H1 (cell line): ENCODE results near the gene GPC3. TPM values are rescaled to one million over a fixed set of nuclear protein-coding genes. Genes with fewer than 3 reads are reported as not detected.

Experiments used
- CTCF ChIA-PET: fragments of 300-600 bp; sonication (Branson Sonifier 250); formaldehyde crosslinking; loops from one replicate; lab custom pipeline; 2021; ENCODE audit not compliant: partially characterized antibody; lab: Charles Lee
- POLR2A ChIA-PET: fragments of 300-600 bp; sonication (Branson Sonifier 250); formaldehyde crosslinking; loops from one replicate; lab custom pipeline; 2021; ENCODE audit warnings: inconsistent platforms; ENCODE audit not compliant: partially characterized antibody; lab: Charles Lee
- DNase-seq, 2 experiments: peaks; one replicate each; pipeline versions ENCODE4 v3.0.0 to v3.0.0-alpha.2; 2010 to 2022; ENCODE audit warnings: low spot score in 2 of 2, low read depth in 1 of 2, mixed read lengths in 1 of 2
- FAIRE-seq: peaks from 2 replicates; lab custom pipeline; 2011; peaks lifted over from hg19 to GRCh38; lab: Jason Lieb, UNC
- H2AFZ ChIP-seq: 2 replicates; pipeline ENCODE4 v1.8.1; 2012; ENCODE audit warnings: low read length, inconsistent platforms
- H2AK5ac ChIP-seq: 2 replicates; pipeline ENCODE4 v1.6.1; 2013; ENCODE audit warnings: low read depth, low read length
- H2BK120ac ChIP-seq: replicated peaks from 2 replicates; pipeline ENCODE3; 2013; ENCODE audit warnings: low read depth, low read length, inconsistent platforms
- H2BK12ac ChIP-seq: 2 replicates; pipeline ENCODE4 v1.6.1; 2013; ENCODE audit warnings: low read depth, low read length
- H2BK15ac ChIP-seq: 2 replicates; pipeline ENCODE4 v1.6.1; 2013; ENCODE audit warnings: low read length
- H2BK20ac ChIP-seq: 2 replicates; pipeline ENCODE4 v1.6.1; 2013; ENCODE audit warnings: low read length
- H2BK5ac ChIP-seq: 2 replicates; pipeline ENCODE4 v1.6.1; 2013; ENCODE audit warnings: low read depth, low read length
- H3K14ac ChIP-seq: 2 replicates; pipeline ENCODE4 v1.6.1; 2013; ENCODE audit warnings: inconsistent platforms; ENCODE audit not compliant: insufficient read length
- H3K18ac ChIP-seq: 2 replicates; pipeline ENCODE4 v1.6.1; 2013; ENCODE audit warnings: low read length; ENCODE audit errors: extremely low read depth
- H3K23ac ChIP-seq: 2 replicates; pipeline ENCODE4 v1.6.1; 2013; ENCODE audit warnings: inconsistent platforms; ENCODE audit not compliant: insufficient read length
- H3K23me2 ChIP-seq: 2 replicates; pipeline ENCODE4 v1.6.1; 2013; ENCODE audit warnings: low read depth, low read length
- H3K27ac ChIP-seq: 2 replicates; pipeline ENCODE4 v1.6.1; 2011; ENCODE audit warnings: low read depth, low read length, inconsistent platforms
- H3K27me3 ChIP-seq, 4 experiments: replicated peaks in 1 of 4; 1 replicate in 1 of 4; 2 replicates in 3 of 4; pipeline versions ENCODE4 v1.6.1 to v1.8.1; 2011 to 2013; ENCODE audit warnings: low read length in 3 of 4, mild to moderate bottlenecking in 3 of 4, inconsistent platforms in 2 of 4, mixed read lengths in 2 of 4, moderate library complexity in 1 of 4; ENCODE audit not compliant: control insufficient read depth in 3 of 4, insufficient read depth in 3 of 4; ENCODE audit errors: extremely low read depth in 1 of 4
- H3K36me3 ChIP-seq, 4 experiments: 2 replicates each; pipeline versions ENCODE4 v1.6.1 to v1.8.1; 2011 to 2013; ENCODE audit warnings: mild to moderate bottlenecking in 4 of 4, low read length in 3 of 4, moderate library complexity in 2 of 4, control low read depth in 1 of 4, inconsistent platforms in 1 of 4; ENCODE audit not compliant: insufficient read depth in 4 of 4, control insufficient read depth in 2 of 4
- H3K4ac ChIP-seq: replicated peaks from 2 replicates; pipeline ENCODE3; 2013; ENCODE audit warnings: low read length, low read depth, mixed read lengths, inconsistent platforms; ENCODE audit not compliant: insufficient read length
- H3K4me1 ChIP-seq, 4 experiments: replicated peaks in 1 of 4; 1 replicate in 1 of 4; 2 replicates in 3 of 4; pipeline versions ENCODE4 v1.6.1 to v1.8.1; 2011 to 2013; ENCODE audit warnings: low read length in 3 of 4, inconsistent platforms in 2 of 4, mixed read lengths in 1 of 4; ENCODE audit not compliant: insufficient read depth in 4 of 4, control insufficient read depth in 3 of 4
- H3K4me2 ChIP-seq, 2 experiments: 2 replicates each; pipeline versions ENCODE4 v1.6.1 to v1.8.1; 2011 to 2013; ENCODE audit warnings: low read depth in 2 of 2, low read length in 2 of 2, control low read depth in 1 of 2, inconsistent platforms in 1 of 2, mild to moderate bottlenecking in 1 of 2; ENCODE audit not compliant: insufficient read depth in 1 of 2
- H3K4me3 ChIP-seq, 4 experiments: fragments of 200-600, 300-600 bp in 1 of 4; sonication (generic), shearing (Covaris generic), sonication (Bioruptor Twin) in 1 of 4; 2 replicates each; pipeline versions ENCODE4 v1.5.1 to v1.8.1; 2011 to 2016; ENCODE audit warnings: low read length in 4 of 4, low read depth in 3 of 4, control low read depth in 2 of 4, inconsistent platforms in 2 of 4, mild to moderate bottlenecking in 2 of 4, mixed read lengths in 1 of 4, moderate library complexity in 1 of 4; ENCODE audit not compliant: insufficient read depth in 2 of 4; ENCODE audit errors: extremely low read depth in 1 of 4
- H3K56ac ChIP-seq: replicated peaks from 2 replicates; pipeline ENCODE3; 2013; ENCODE audit warnings: low read depth, mild to moderate bottlenecking, mixed read lengths, low read length, inconsistent platforms; ENCODE audit not compliant: insufficient read length
- H3K79me1 ChIP-seq: 2 replicates; pipeline ENCODE4 v1.6.1; 2013; ENCODE audit warnings: low read depth, low read length, control low read depth
- H3K79me2 ChIP-seq, 2 experiments: 2 replicates each; pipeline versions ENCODE4 v1.6.1 to v1.8.1; 2012 to 2013; ENCODE audit warnings: low read length in 2 of 2, mild to moderate bottlenecking in 2 of 2, inconsistent platforms in 1 of 2; ENCODE audit not compliant: insufficient read depth in 2 of 2, control insufficient read depth in 1 of 2
- H3K9ac ChIP-seq, 4 experiments: replicated peaks in 1 of 4; 1 replicate in 1 of 4; 2 replicates in 3 of 4; pipeline versions ENCODE4 v1.6.1 to v1.8.1; 2011 to 2013; ENCODE audit warnings: low read depth in 3 of 4, low read length in 3 of 4, control low read depth in 2 of 4, mild to moderate bottlenecking in 2 of 4, moderate library complexity in 2 of 4, inconsistent platforms in 1 of 4; ENCODE audit errors: extremely low read depth in 1 of 4
- H3K9me3 ChIP-seq, 2 experiments: 2 replicates each; pipeline versions ENCODE4 v1.6.1 to v1.8.1; 2012 to 2013; ENCODE audit warnings: mild to moderate bottlenecking in 2 of 2, moderate library complexity in 2 of 2, control low read depth in 1 of 2, inconsistent platforms in 1 of 2, low read depth in 1 of 2, low read length in 1 of 2, mixed read lengths in 1 of 2; ENCODE audit not compliant: insufficient read depth in 2 of 2
- H4K20me1 ChIP-seq, 2 experiments: replicated peaks in 1 of 2; 2 replicates each; pipeline versions ENCODE3 to v1.8.1; 2011 to 2013; ENCODE audit warnings: inconsistent platforms in 2 of 2, low read length in 2 of 2, mild to moderate bottlenecking in 1 of 2; ENCODE audit not compliant: insufficient read depth in 2 of 2, control insufficient read depth in 1 of 2
- H4K5ac ChIP-seq: 2 replicates; pipeline ENCODE4 v1.6.1; 2013; ENCODE audit warnings: low read length, low read depth, mixed read lengths, inconsistent platforms; ENCODE audit not compliant: insufficient read length
- H4K8ac ChIP-seq: 2 replicates; pipeline ENCODE4 v1.8.0; 2013; ENCODE audit warnings: mild to moderate bottlenecking, moderate library complexity, low read length, inconsistent platforms; ENCODE audit not compliant: insufficient read depth; ENCODE audit errors: extremely low read depth
- H4K91ac ChIP-seq: replicated peaks from 2 replicates; pipeline ENCODE3; 2013; ENCODE audit warnings: low read length, mixed read lengths, inconsistent platforms; ENCODE audit not compliant: insufficient read length
- KDM5A ChIP-seq: fragments of 200-600 bp; IDR thresholded peaks from 2 replicates; pipeline ENCODE4 v1.7.1; 2012; ENCODE audit warnings: mild to moderate bottlenecking, low read length, inconsistent platforms, mixed read lengths
- polyA plus RNA-seq, 7 experiments: library from polyadenylated mRNA; depleted of rRNA in 3 of 7; stranded (reverse) in 5 of 7; unstranded in 2 of 7; fragments of >200 nt in 5 of 7; fragments of 200-250 nt in 2 of 7; gene quantifications; 1 replicate in 5 of 7; 2 replicates in 1 of 7; 4 replicates in 1 of 7; pipeline versions ENCODE4 v1.2.1 to v1.2.3, GENCODE V29; 2011 to 2013; ENCODE audit warnings: missing spikeins in 2 of 7, mixed read lengths in 2 of 7
- total RNA-seq: library from RNA; stranded (reverse); fragmentation: NEBNext Ultra II Directional; extraction: Animal tissue kit (Norgen Biotek cat#: 25700); gene quantifications from 2 replicates; pipeline ENCODE4 v1.2.1, GENCODE V29; 2021

GPC3 gene
- total and polyA plus RNA-seq, 2 of the 8 experiments (the other 6 are each of a cell fraction or from before 2014, with no cell fraction given): 64.8 to 71.9 TPM

- no peak overlapping the region for H2BK20ac ChIP-seq
- H3K27ac ChIP-seq: no peak overlapping the region
- DNase-seq (no peak), FAIRE-seq (no peak)
- no peak overlapping the region for H3K56ac ChIP-seq
- H2AFZ ChIP-seq: no peak overlapping the region
- no peak overlapping the region for H2AK5ac ChIP-seq
- H4K20me1 ChIP-seq: no peaks in the 10 kb centered on the region
- no peak overlapping the region for H2BK120ac ChIP-seq
- no peak overlapping the region for H3K4me3 ChIP-seq
- no peak overlapping the region for H4K91ac ChIP-seq
- H3K27me3 ChIP-seq: no peaks in the 10 kb centered on the region
- H3K23ac ChIP-seq: no peak overlapping the region
- no peaks in the 10 kb centered on the region for H3K23me2 ChIP-seq
- no peaks in the 10 kb centered on the region for H3K9me3 ChIP-seq
- no peak overlapping the region for H3K4me2 ChIP-seq
- H3K9ac ChIP-seq: no peak overlapping the region
- no peak for TF ChIP-seq KDM5A
- no peak overlapping the region for H3K14ac ChIP-seq
- POLR2A ChIA-PET: interaction anchor here (0.6 kb wide), 1 partner anchor 18 kb away, joined by 3 read pairs; no protein-coding TSS in a partner anchor
- H2BK12ac ChIP-seq: no peak overlapping the region
- H3K18ac ChIP-seq: no peak overlapping the region
- no peaks in the 10 kb centered on the region for H3K79me1 ChIP-seq
- no peak overlapping the region for H2BK15ac ChIP-seq
- H3K4me1 ChIP-seq: no peaks in the 10 kb centered on the region
- no peak overlapping the region for H4K8ac ChIP-seq
- H2BK5ac ChIP-seq: no peak overlapping the region
- H4K5ac ChIP-seq: no peak overlapping the region
- H3K36me3 ChIP-seq: no peaks in the 10 kb centered on the region
- H3K79me2 ChIP-seq: no peaks in the 10 kb centered on the region
- CTCF ChIA-PET: interaction anchor here (0.6 kb wide), 1 partner anchor 106 kb away, joined by 3 read pairs; no protein-coding TSS in a partner anchor
- H3K4ac ChIP-seq: no peak overlapping the region
Measured at GRCh38 chrX:133569217-133569616, 416.2 kb downstream of the GPC3 start.
